Activated T-cell treated with anti-CD3 and anti-CD28 coated beads for 48 hours (primary cell): ENCODE measurements around the gene ZNF132.
"Not testable (repeated sequence)": the region's sequence is repeated elsewhere in the genome, so short reads cannot be mapped to it uniquely, and the experiment has no call there.

ENCODE experiments used
- DNase-seq: peaks from one replicate; pipeline ENCODE4 v3.0.0-alpha.2; 2020; ENCODE audit warnings: low read depth

Gene ZNF132

DNA sequence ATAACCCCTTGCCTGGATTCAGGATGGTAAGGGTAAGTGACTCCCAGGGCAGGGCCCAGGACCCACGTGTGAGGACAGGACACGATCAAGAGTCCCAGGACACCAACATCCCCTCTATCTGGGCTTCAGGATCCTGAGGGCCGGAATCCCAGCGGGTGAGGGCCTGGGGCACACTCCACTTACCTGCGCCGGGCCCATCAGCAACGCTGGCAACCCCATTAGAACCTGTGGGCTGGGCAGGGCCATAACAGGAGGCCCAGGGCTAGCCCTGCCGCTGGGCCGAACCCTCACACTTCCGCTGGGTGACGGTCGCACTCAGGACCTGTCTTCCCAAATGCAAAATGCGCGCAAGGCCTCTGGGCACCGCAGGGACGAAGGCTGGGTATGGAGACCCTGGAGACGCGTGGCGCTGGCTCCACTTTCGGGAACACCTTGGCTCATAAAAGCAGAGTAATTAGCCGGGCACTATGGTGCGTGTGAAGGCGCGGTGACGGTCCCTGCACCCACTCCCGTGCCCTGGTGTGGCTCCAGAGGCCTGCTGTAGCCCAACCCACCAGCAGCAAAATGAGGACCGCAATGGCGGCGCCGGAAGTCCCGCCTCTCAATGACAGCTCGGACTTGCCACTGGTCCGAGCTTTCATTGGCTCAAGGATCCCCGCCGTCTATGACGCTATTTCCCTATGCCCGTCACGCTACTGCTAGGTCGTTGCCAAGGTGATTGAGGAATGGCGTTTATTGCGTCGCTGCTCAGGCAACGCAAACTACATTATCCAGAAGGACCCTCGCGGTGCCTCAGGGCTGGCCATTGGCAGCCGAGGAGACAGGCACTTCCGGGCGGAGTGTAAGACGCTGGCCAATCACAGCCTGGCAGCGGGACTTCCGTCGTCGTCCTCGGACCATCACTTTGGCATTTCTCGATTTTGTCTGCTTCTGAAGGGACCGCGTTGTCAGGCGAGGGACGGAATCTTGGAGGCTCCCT, at the start of gene ZNF132:
Gene ZNF132, minus strand, starts transcription at position 578 of the 979 bp plus-strand sequence. Its CDS starts 332 bp downstream, at position 246.
- DNase-seq, result peak; percentile 87

DNA sequence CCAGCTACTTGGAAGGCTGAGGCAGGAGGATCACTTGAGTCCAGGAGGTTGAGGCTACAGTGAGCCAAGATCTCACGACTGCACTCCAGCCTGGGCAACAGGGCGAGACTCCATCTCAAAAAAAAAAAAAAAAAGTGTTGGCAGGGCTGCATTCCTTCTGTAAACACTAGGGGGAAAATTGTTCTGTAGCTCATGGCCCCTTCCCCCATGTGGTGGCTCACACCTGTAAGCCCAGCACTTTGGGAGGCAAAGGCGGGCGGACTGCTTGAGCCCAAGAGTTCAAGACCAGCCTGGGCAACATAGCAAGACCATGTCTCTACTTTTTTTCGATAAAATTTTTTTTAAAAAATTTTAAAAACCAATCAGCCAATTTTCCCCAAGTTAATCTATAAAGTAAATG, 44.4 kb upstream of the ZNF132 start:
- not testable (repeated sequence) for DNase-seq

- no peak for DNase-seq
These were observed 43.8 kb upstream of the ZNF132 start for GRCh38 chr19:58483776-58484175.

- no peak for DNase-seq
These were observed 42.4 kb upstream of the ZNF132 start for GRCh38 chr19:58482372-58482771.

GRCh38 chr19:58480831-58481230, 40.9 kb upstream of the ZNF132 start:
- DNase-seq, result no peak

GRCh38 chr19:58480481-58480830, 40.5 kb upstream of the ZNF132 start:
- DNase-seq, result no peak

DNA sequence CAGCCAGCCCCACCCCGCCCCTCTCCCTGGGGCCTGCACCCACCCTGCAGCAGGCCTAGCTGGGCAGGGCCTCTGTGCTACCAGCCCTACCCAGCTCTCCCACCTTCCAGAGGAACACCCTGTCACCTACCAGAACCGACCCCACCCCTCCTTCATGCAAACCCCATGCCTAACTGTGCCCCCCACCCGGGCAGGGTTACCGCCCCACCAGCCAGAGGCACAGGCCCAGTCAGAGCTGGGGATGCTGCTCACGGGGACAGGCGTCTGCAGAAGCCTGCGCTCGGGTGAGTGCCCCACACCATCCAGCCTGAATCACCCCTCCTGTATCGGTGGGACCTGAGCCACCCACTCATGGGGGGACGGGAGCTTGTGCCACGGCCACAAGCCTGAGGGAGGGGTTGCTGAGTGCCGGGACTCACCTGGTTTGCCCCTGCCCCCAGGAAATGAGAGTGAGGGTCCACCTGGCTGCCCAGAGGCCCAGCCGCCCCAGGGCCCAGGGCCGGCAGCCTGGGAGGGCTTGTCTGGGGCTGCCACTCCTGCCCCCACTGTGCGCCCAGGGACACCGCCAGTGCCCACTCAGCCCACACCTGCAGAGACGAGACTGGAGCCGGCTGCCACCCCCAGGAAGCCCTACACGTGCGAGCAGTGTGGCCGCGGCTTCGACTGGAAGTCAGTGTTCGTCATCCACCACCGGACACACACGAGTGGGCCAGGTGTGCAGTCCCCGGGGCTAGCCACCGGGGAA, 40.0 kb upstream of the ZNF132 start:
- DNase-seq, result no peak

- no peak for DNase-seq
These were observed 39.4 kb upstream of the ZNF132 start for GRCh38 chr19:58479303-58479702.

GRCh38 chr19:58477871-58478270, 37.9 kb upstream of the ZNF132 start:
- no peak for DNase-seq

GRCh38 chr19:58477130-58477529, 37.2 kb upstream of the ZNF132 start:
- DNase-seq, result no peak

DNA sequence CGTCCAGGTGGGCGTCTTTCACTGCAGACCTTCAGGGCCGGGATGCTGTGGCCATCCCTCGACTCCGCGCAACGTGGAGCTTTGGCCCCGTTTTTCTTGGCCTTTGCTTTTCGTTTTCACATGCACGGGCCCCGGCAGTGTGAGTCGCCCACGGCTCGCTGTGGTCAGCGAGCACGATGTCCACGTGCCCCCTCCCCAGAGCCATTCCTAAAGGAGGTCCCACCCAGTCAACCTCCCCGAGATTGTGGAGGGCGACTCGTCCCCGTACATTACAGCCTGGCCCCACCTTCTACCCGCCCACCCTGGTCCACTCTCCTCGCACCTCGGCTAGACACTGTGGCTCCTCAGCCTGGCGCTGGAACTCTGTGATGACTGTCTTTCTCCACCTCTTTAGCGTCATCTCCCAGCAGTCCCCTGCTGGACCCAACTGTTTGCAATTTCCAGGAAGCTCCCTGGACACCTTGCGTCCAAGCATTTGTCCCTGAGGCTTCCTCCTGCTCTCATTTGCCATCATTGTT, 36.6 kb upstream of the ZNF132 start:
- no peak for DNase-seq

- DNase-seq, result peak; percentile 94
These were observed 36.0 kb upstream of the ZNF132 start, which contains the start of gene ZNF446 for GRCh38 chr19:58475714-58476497. TSS of gene ZNF446 (plus strand) at chr19:58476352. CDS start at chr19:58477219, 867 bp downstream.

- no peak for DNase-seq
These were observed 35.2 kb upstream of the ZNF132 start for GRCh38 chr19:58474997-58475713.

- DNase-seq, result no peak
These were observed 34.5 kb upstream of the ZNF132 start for GRCh38 chr19:58474291-58474996.

- no peak for DNase-seq
These were observed 33.8 kb upstream of the ZNF132 start for GRCh38 chr19:58473775-58474174.

GRCh38 chr19:58471736-58472135, 31.8 kb upstream of the ZNF132 start:
- no peak for DNase-seq

- not testable (repeated sequence) for DNase-seq
These were observed 31.0 kb upstream of the ZNF132 start for GRCh38 chr19:58470837-58471543.

DNA sequence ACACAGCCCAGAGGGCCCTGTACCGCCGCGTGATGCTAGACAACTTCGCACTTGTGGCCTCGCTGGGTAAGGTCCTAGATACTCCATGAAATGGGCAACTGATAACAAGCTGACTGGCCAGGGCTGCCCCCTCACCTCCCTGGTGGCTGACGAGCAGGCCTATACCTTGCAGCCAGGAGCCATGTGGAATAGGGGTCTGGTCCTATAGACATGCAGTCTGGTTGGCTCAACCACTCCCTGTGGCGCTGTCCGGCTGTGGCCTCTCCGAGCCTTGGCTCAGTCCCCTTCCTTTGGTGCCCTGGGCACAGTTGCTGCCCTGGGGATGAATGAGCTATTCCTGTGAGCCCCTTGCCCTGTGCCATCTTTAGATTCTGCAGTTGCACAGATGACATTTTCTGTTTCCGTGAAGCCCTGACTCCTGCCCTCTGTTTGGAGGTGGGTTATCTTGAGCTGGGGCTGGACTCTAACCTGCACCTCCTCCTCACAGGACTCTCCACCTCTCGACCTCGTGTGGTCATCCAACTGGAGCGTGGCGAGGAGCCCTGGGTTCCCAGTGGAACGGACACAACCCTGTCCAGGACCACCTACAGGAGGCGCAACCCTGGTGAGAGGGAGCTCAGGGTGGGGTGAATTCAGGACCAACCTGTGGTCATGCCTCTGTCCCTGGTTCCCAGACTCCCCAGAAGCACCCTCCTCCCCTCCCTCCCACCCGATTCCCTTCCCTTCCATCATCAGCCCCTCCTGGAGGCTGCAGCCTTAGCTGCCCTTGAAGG, 29.5 kb upstream of the ZNF132 start:
- no peak for DNase-seq

GRCh38 chr19:58468216-58468839, 28.4 kb upstream of the ZNF132 start:
- no peak for DNase-seq
